Skin of body (tissue), 2 donors: ENCODE measurements around the gene GLMN. TPM values are rescaled to one million over a fixed set of nuclear protein-coding genes. Genes with fewer than 3 reads are reported as not detected.
A peak's percentile ranks its signal among the peaks of the same experiment; 100 is the strongest.
"Not testable (repeated sequence)": the region's sequence is repeated elsewhere in the genome, so short reads cannot be mapped to it uniquely, and the experiment has no call there.

ENCODE experiments used
- DNase-seq: peaks from one replicate; lab custom pipeline; 2025; lab: John Stamatoyannopoulos, UW
- total RNA-seq: library from RNA; depleted of rRNA; stranded (reverse); fragments of >200 nt; gene quantifications from one replicate; pipeline ENCODE4 v1.2.3, GENCODE V29; 2014

The GLMN gene
- total RNA-seq, 1 donor from 2014 or later = 16.2 TPM

- no peak for DNase-seq
These were observed 827 bp upstream of the GLMN start for GRCh38 chr1:92299477-92300150.

- peak; percentile 67 for DNase-seq
These were observed 594 bp downstream of the GLMN start for GRCh38 chr1:92298213-92298572.

GRCh38 chr1:92291372-92291999, 7.3 kb downstream of the GLMN start:
- DNase-seq = peak; percentile 52

- not testable (repeated sequence) for DNase-seq
These were observed 17.4 kb downstream of the GLMN start for GRCh38 chr1:92281411-92281810.

GRCh38 chr1:92279781-92280180, 19.0 kb downstream of the GLMN start:
- DNase-seq = not testable (repeated sequence)

GRCh38 chr1:92277105-92277723, 21.6 kb downstream of the GLMN start:
- DNase-seq = no peak

- DNase-seq = no peak
These were observed 22.7 kb downstream of the GLMN start for GRCh38 chr1:92276082-92276481.

GRCh38 chr1:92274939-92275338, 23.8 kb downstream of the GLMN start:
- DNase-seq = no peak

GRCh38 chr1:92273039-92273438, 25.7 kb downstream of the GLMN start:
- no peak for DNase-seq

GRCh38 chr1:92262516-92262915, 36.3 kb downstream of the GLMN start:
- no peak for DNase-seq

GRCh38 chr1:92259350-92259749, 39.4 kb downstream of the GLMN start:
- no peak for DNase-seq

GRCh38 chr1:92254714-92255113, 44.1 kb downstream of the GLMN start:
- not testable (repeated sequence) for DNase-seq

- no peak for DNase-seq
These were observed 54.4 kb downstream of the GLMN start for GRCh38 chr1:92244376-92244775.

- no peak for DNase-seq
These were observed 58.8 kb downstream of the GLMN start for GRCh38 chr1:92240034-92240433.

- no peak for DNase-seq
These were observed 68.1 kb downstream of the GLMN start for GRCh38 chr1:92230736-92231135.

- no peak for DNase-seq
These were observed 70.4 kb downstream of the GLMN start for GRCh38 chr1:92228401-92228800.

- no peak for DNase-seq
These were observed 79.8 kb downstream of the GLMN start for GRCh38 chr1:92219028-92219427.

GRCh38 chr1:92218559-92218958, 80.2 kb downstream of the GLMN start:
- DNase-seq = no peak

- no peak for DNase-seq
These were observed 81.1 kb downstream of the GLMN start, which contains the start of gene C1orf146 for GRCh38 chr1:92217721-92218120. C1orf146 (plus strand) TSS chr1:92217915; CDS start chr1:92231421, 13,506 bp downstream.

- no peak for DNase-seq
These were observed 87.6 kb downstream of the GLMN start for GRCh38 chr1:92211166-92211565.

- no peak for DNase-seq
These were observed 88.1 kb downstream of the GLMN start for GRCh38 chr1:92210701-92211100.

- no peak for DNase-seq
These were observed 95.7 kb downstream of the GLMN start for GRCh38 chr1:92203105-92203504.

GRCh38 chr1:92201973-92202372, 96.8 kb downstream of the GLMN start:
- no peak for DNase-seq
